ENCODE measurements around the gene NOTCH1. TPM values are rescaled to one million over a fixed set of nuclear protein-coding genes. Genes with fewer than 3 reads are reported as not detected.

The NOTCH1 gene
- total RNA-seq, 4 donors from 2014 or later: 31.1 to 72.1 (median 44.0) TPM

DNA sequence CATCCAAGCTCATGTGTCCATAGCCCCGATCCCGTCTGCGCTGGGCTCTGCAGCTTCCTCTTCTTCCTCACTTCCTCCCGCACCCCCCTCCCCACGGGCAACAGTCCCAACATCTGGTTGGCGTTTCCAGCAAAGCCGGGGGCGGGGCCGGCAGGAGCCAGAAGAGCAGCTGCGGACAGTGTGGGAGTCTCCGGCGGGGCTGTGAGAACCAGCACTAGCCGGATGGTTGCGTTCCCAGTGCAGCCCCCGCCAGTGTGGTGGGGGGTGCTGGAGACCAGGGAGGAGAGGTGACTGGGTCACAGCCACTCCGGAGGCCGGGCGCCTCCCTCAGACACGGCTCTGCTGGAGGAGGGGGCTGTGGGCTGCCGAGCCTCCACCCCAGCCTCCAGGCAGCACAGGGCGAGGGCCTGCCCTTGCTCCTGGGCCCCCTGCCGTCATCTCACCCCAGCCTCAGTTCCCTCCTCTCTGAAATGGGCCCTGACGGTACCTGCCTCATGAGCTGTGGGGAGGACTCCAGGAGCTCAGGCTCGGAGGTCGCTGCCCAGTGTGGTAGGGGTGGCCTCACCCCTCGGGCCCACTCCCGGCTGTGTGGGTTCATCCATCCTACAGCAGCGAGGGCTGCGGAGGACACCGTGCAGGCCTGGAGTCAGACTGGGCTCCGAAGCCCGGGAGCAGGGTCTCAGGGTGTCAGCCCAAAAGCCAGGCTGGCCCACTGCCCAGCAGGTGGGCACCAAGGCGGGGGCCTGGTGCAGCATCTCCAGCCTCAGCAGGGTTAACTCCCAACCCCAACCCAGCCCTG lies 41.5 kb upstream of the NOTCH1 start:
- TF ChIP-seq EP300 (IDR thresholded peaks at IDR 0.05) (no peak), POLR2A (IDR thresholded peaks at IDR 0.05) (no peak), POLR2AphosphoS5 (IDR thresholded peaks at IDR 0.05) (no peak)
- TF ChIP-seq, protein P1, sequence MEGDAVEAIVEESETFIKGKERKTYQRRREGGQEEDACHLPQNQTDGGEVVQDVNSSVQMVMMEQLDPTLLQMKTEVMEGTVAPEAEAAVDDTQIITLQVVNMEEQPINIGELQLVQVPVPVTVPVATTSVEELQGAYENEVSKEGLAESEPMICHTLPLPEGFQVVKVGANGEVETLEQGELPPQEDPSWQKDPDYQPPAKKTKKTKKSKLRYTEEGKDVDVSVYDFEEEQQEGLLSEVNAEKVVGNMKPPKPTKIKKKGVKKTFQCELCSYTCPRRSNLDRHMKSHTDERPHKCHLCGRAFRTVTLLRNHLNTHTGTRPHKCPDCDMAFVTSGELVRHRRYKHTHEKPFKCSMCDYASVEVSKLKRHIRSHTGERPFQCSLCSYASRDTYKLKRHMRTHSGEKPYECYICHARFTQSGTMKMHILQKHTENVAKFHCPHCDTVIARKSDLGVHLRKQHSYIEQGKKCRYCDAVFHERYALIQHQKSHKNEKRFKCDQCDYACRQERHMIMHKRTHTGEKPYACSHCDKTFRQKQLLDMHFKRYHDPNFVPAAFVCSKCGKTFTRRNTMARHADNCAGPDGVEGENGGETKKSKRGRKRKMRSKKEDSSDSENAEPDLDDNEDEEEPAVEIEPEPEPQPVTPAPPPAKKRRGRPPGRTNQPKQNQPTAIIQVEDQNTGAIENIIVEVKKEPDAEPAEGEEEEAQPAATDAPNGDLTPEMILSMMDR (IDR thresholded peaks at IDR 0.05): no peak
- peak; percentile 50 for ATAC-seq
- WGBS, 2 donors (ENCODE audit: low coverage in 1 of 2): 10% methylated on average over 2 of the region's 33 CpGs; no CpG with 5 or more reads in 1 of the 2 donors
- Histone ChIP-seq H3K9me3 (no peaks in the 10 kb centered on the region), H3K4me3 (peak overlapping the region in 1 of 2 donors; percentile 6), H3K27ac (peak overlapping the region in 1 of 4 donors; percentile 23), H3K27me3 (peaks cover 7% of the 10 kb centered on the region), H3K4me1 (peaks cover 0 to 75% (median 37%) of the 10 kb centered on the region in 3 donors), H3K36me3 (no peaks in the 10 kb centered on the region)

DNA sequence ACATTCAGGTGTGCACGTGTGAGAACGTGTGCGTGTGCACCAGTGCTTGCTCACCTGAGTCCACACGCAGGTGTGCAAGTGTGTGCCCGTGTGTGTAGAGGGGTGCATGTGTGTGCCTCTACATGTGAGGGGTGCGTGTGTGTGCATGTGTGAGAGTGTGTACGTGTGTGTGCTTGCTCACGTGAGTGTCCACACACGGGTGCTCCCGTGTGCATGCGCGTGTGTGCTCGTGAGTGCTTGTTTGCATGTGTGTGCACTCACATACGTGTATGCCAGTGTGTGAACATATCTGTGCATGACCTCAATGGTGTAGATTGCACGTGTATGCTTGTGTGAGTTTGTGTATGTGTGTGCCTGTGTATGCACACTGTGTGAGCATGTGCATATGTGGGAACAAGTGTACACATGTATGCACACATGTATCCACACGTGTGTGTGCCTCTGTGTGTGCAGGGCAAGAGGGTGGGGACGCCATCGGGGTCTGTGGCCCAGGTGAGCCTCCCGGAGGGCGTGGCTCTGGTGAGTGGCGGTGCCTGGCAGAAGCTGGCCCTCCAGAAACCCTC lies 40.6 kb upstream of the NOTCH1 start:
- TF ChIP-seq, protein P1 (IDR thresholded peaks at IDR 0.05): no peak
- TF ChIP-seq EP300 (IDR thresholded peaks at IDR 0.05) (no peak), POLR2A (IDR thresholded peaks at IDR 0.05) (no peak), POLR2AphosphoS5 (IDR thresholded peaks at IDR 0.05) (no peak)
- WGBS, 2 donors (ENCODE audit: low coverage in 1 of 2): 67 to 76% methylated on average over 1 to 21 of the region's 21 CpGs
- Histone ChIP-seq H3K9me3 (no peaks in the 10 kb centered on the region), H3K27me3 (peaks cover 7% of the 10 kb centered on the region), H3K27ac (no peak overlapping the region), H3K4me3 (no peak overlapping the region), H3K4me1 (peaks cover 0 to 74% (median 37%) of the 10 kb centered on the region in 3 donors), H3K36me3 (no peaks in the 10 kb centered on the region)
- no peak for ATAC-seq

DNA sequence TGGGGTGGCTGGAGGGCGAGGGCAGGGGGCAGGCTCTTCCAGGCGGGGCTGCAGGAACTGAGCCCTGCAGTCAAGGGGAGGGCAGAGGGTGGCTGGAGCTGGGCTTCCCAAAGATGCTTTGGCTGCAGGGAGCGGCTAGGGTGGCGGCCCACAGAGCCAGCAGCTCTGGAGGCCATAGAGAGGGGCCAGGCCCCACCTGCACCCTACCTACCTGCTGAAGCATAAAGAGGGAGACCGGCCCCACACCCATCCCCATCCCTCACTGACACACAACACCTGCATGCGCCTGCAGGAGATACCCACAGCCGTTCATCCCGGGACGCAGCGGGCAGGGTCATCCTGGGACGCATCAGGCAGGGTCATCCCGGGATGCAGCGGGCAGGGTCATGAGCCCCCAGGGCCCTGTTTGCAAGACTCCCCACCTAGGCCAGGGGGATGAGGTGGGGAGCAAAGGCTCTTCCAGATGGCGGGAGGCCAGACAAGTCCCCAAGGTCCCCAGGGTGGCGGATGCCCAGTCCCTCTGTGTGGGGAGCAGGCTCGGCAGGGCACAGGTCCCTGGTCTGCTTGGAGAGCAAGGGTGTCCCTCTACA lies 39.8 kb upstream of the NOTCH1 start:
- H3K27me3 ChIP-seq: peaks cover 7% of the 10 kb centered on the region
- no peak for ATAC-seq
- TF ChIP-seq, protein P1 (IDR thresholded peaks at IDR 0.05): no peak
- TF ChIP-seq POLR2AphosphoS5 (IDR thresholded peaks at IDR 0.05): no peak
- no peak for TF ChIP-seq POLR2A (IDR thresholded peaks at IDR 0.05)
- H3K27ac ChIP-seq: no peak overlapping the region
- H3K36me3 ChIP-seq: no peaks in the 10 kb centered on the region
- no peak overlapping the region for H3K4me3 ChIP-seq
- H3K9me3 ChIP-seq: no peaks in the 10 kb centered on the region
- WGBS, 2 donors (ENCODE audit: low coverage in 1 of 2): 92% methylated on average over 2 of the region's 16 CpGs; no CpG with 5 or more reads in 1 of the 2 donors
- peaks cover 0 to 66% (median 37%) of the 10 kb centered on the region in 3 donors for H3K4me1 ChIP-seq

DNA sequence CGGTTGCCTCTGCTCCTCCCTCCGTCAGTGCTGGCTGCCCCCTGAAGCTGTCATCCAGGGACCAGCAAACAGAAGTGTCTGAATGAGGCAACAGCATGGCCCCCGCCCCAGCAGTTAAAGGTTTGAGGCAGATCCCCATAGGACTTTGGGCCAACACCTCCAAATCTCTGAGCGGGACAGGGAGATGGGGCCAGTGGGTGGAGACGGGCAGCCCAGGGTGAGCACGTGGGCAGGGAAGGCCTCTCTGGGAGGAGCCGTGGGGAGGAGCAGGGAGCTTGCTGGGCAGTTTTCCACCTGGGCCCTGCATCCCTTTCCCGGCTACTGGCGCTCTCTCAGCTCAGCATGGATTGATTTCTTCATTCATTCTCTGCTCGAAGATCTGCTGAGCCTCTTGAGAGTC lies 39.1 kb upstream of the NOTCH1 start:
- Histone ChIP-seq H3K9me3 (no peaks in the 10 kb centered on the region), H3K36me3 (no peaks in the 10 kb centered on the region), H3K27me3 (peaks cover 7% of the 10 kb centered on the region), H3K27ac (no peak overlapping the region), H3K4me1 (peaks cover 0 to 59% (median 32%) of the 10 kb centered on the region in 3 donors), H3K4me3 (no peak overlapping the region)
- WGBS, 2 donors (ENCODE audit: low coverage in 1 of 2): 18% methylated on average over 2 of the region's 10 CpGs; no CpG with 5 or more reads in 1 of the 2 donors
- ATAC-seq: peak; percentile 55
- no peak for TF ChIP-seq POLR2A (IDR thresholded peaks at IDR 0.05)
- TF ChIP-seq POLR2AphosphoS5 (IDR thresholded peaks at IDR 0.05): no peak
- TF ChIP-seq EP300 (IDR thresholded peaks at IDR 0.05): no peak
- TF ChIP-seq, protein P1 (IDR thresholded peaks at IDR 0.05): no peak

Measured in gastroesophageal sphincter (tissue), 4 donors.